ENCODE measurements around the gene SLC35E2B. TPM values are rescaled to one million over a fixed set of nuclear protein-coding genes. Genes with fewer than 3 reads are reported as not detected.

Gene SLC35E2B
- total RNA-seq, 1 donor: 32.8 TPM

- TF ChIP-seq, protein P1, sequence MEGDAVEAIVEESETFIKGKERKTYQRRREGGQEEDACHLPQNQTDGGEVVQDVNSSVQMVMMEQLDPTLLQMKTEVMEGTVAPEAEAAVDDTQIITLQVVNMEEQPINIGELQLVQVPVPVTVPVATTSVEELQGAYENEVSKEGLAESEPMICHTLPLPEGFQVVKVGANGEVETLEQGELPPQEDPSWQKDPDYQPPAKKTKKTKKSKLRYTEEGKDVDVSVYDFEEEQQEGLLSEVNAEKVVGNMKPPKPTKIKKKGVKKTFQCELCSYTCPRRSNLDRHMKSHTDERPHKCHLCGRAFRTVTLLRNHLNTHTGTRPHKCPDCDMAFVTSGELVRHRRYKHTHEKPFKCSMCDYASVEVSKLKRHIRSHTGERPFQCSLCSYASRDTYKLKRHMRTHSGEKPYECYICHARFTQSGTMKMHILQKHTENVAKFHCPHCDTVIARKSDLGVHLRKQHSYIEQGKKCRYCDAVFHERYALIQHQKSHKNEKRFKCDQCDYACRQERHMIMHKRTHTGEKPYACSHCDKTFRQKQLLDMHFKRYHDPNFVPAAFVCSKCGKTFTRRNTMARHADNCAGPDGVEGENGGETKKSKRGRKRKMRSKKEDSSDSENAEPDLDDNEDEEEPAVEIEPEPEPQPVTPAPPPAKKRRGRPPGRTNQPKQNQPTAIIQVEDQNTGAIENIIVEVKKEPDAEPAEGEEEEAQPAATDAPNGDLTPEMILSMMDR (IDR thresholded peaks at IDR 0.05; ENCODE audit: insufficient read depth, low read depth, low read length): no peak
- no peak overlapping the region for H3K4me3 ChIP-seq (ENCODE audit: low read depth, low read length)
- DNase-seq (ENCODE audit: low read depth): no peak
Measured at GRCh38 chr1:1624443-1625403, 67.9 kb downstream of the SLC35E2B start.

DNA sequence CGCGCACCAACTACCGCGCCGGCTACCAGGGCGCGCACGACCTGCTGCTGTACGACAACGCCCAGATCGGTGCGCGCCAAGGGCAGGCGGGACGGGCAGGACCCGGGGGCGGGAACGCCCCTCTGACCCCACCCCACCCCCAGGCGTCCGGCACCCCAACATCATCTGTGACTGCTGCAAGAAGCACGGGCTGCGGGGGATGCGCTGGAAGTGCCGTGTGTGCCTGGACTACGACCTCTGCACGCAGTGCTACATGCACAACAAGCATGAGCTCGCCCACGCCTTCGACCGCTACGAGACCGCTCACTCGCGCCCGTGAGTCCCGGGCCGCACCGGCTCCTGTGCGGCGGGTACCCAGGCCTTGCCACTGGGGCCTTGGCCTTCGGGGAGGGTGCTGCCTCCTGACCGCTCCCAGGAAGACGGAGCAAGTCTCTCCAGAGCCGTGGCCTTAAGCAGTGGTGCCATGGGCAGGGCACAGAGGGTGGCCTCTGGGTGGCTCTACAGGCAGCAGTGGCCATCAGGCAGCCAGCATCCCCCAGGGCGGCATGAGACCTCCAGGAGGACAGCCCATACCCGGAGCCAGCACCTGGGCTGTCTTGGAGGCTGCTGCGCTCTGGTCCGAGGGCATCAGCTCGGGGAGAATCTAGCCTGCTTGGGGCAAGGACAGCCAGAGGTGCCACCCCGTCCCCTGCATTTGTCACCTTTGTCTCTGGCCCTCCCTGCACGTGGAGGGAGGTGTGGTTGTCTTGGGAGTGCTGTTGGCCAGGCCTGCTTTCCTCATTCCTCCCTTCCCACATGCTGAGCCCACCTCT is 68.8 kb downstream of the SLC35E2B start:
- no peak overlapping the region for H3K4me3 ChIP-seq (ENCODE audit: low read depth, low read length)
- DNase-seq (ENCODE audit: low read depth): no peak
- TF ChIP-seq, protein P1 (IDR thresholded peaks at IDR 0.05; ENCODE audit: insufficient read depth, low read depth, low read length): no peak

DNA sequence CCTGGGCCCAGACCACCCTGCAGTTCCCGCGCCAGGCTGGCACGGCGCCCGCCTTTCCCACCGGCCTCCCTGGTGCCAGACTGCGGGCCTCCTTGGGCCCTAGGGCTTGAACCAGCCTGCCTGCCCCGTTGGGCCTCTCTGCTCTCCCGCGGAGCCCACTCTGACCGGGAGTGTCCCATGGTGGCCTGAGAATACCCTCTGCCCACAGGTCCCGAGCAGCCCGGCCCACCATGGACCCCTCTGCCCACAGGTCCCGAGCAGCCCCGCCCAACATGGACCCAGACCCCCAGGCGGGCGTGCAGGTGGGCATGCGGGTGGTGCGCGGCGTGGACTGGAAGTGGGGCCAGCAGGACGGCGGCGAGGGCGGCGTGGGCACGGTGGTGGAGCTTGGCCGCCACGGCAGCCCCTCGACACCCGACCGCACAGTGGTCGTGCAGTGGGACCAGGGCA is 69.4 kb downstream of the SLC35E2B start:
- no peak overlapping the region for H3K4me3 ChIP-seq (ENCODE audit: low read depth, low read length)
- TF ChIP-seq, protein P1 (IDR thresholded peaks at IDR 0.05; ENCODE audit: insufficient read depth, low read depth, low read length): no peak
- DNase-seq (ENCODE audit: low read depth): no peak

DNA sequence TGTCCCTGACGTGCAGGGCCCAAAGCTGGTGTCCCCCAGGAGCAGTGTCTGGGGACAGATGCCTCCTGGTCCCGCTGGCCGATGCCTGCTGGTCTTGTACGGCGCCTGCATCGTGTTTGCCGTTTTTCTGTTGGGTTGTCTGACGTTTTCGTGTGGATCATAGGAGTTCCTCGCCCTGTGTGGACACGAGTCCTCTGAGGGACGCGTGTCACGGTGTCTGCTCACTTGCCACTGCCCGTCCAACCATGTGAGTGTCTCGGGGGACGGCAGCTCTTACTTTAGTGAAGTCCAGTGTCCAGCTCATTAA is 69.9 kb downstream of the SLC35E2B start:
- TF ChIP-seq, protein P1 (IDR thresholded peaks at IDR 0.05; ENCODE audit: insufficient read depth, low read depth, low read length): no peak
- no peak overlapping the region for H3K4me3 ChIP-seq (ENCODE audit: low read depth, low read length)
- no peak for DNase-seq (ENCODE audit: low read depth)

- no peak overlapping the region for H3K4me3 ChIP-seq (ENCODE audit: low read depth, low read length)
- peak; percentile 77 for DNase-seq (ENCODE audit: low read depth)
- TF ChIP-seq, protein P1 (IDR thresholded peaks at IDR 0.05; ENCODE audit: insufficient read depth, low read depth, low read length): no peak
Measured at GRCh38 chr1:1622010-1622787, 70.4 kb downstream of the SLC35E2B start.

Data from fibroblast of villous mesenchyme (primary cell).